GM18867 (cell line): Measurements from ENCODE around the gene CSNK2B.
A peak's percentile ranks its signal among the peaks of the same experiment; 100 is the strongest.
"Not testable (repeated sequence)": the region's sequence is repeated elsewhere in the genome, so short reads cannot be mapped to it uniquely, and the experiment has no call there.

Source experiments
- ATAC-seq: cut with Tn5 transposase; IDR thresholded peaks from one replicate; pipeline ENCODE4 v1.9.1; 2021; ENCODE audit warnings: mild to moderate bottlenecking, moderate library complexity; ENCODE audit not compliant: unreplicated experiment

The CSNK2B gene

DNA sequence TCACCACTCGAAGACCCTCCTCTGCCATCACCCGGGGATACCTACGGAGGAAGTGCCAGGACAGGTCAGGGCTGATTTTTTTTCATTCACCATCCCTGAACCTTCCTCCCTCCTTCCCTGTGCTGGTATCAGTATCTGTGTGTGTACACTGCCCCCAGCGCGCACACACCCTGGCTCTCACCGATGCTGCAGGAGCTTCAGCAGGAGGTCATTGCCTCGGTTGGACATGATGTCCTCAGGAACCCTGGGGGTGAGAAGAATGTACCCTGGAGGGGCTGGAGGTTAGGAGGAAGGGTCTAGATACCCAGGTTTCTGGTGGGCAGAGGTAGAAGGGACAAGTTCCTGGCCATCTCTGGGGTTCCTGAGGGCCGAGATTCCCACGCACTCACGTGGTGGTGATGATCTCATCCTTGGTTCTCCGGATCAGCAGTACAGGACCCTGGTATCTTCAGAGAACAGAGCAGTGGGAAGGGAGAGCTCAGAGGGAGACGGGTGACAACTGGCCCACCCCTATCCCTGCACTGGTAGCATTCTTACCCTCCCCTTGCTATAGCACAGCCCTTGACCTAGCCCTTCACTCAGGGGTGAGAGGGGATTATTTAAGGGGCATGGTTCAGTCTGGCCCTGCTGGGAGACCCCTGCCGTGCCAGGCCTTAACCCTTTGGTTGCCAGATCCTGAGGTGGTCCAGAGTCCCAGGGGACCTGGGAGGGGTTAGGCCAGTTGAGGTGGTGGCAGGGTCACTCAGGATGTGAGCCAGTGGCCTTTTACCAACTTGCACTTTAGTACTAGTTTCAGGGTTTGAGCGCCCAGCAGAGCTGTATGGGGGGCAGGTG lies 22.2 kb downstream of the CSNK2B start:
- ATAC-seq = no peak

DNA sequence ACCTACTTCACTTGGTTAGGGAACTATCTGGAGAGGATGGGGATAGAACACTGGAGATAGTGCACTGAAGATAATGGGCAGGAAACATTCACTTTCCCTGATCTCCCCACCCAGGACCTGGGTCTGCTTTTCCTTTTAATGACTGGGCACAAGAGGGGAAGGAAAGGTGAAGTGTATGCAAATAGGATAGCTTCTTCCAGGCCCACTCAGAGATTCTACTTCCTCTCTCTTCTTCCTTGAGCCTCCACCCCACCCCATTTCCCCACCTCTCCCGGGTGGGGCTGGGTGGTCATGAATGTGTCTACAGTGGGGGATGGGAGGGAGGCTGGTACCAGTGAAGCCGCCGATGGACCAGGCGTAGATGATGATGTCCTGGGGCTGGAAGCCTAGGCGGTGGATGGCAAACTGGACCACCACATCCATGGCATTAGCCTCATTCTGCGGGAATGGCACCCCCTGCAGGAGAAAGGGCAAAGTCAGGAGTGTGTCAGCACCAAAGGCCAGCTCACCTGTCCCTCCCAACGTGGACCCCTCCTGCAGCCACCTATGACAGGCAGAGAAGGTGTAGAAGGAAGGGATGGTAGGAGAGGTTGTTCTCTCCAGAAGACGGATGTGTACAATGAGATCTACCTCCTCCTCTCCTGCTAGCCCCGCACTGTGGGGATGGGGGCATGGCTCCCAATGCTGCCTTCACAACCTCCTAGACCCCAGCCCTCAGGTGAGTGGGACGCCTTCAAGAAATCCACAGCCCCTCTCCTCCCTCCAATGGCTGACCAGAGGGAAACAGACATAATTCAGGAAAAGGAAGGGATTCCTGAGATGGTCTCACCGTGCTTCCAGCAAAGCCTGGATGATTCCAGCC lies 23.6 kb downstream of the CSNK2B start:
- ATAC-seq = no peak

DNA sequence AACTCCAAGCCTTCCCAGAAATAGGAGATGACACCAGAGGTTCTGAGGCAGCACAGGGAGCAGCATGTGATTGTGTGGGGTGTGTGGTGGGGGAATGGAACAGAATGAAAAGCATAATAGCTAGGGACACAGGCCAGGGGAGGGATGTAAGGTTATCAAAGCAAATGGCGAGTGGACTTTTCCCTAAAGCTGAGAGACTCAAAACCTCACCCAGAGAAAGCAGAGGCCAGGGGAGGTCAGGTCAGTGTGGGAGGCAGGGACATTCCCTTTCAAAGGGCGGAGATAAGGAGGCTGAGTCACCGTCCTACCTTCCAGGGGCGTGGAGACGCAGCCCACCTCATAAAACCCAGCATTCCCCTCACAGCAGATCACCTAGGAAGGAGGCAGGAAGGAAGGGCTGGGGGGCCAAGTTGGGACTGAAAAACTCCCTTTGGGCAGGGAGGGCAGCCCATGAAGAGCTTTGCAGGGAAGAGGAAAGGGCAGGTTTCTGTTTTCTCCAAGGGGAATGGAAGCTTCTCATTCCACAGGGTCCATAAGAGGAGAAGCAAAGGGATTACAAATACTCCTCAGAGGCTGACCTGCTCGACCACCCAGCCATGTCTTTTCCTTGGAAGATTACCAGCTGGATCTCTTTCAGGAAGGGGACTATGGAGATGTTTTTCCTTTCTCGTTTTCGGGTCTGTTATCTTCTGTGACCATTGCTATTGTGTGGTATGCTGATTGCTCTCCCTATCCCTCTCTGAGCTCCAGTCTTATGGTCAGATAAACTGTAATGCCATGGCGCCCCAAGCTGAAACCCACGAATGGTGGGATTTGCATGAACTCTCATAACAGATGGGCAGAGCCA lies 24.6 kb downstream of the CSNK2B start:
- ATAC-seq = no peak

DNA sequence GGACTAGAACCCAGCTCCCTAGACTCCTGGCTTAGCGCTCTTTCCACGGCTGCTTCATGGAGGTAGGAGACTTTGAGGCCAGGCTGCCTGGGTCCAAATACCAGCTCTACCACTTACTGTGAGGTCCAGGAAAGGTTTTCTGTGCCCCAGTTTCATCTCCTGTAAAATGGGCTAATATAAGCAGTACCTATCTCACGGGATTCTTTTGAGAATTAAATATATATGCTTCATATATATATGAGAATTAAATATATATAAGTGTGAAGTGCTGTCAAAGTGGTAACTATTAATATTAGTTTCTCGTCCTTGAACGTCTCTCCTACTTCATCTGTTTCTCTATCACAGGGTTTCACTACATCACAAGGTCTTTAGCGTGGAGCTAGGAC lies 25.2 kb downstream of the CSNK2B start:
- ATAC-seq = no peak

DNA sequence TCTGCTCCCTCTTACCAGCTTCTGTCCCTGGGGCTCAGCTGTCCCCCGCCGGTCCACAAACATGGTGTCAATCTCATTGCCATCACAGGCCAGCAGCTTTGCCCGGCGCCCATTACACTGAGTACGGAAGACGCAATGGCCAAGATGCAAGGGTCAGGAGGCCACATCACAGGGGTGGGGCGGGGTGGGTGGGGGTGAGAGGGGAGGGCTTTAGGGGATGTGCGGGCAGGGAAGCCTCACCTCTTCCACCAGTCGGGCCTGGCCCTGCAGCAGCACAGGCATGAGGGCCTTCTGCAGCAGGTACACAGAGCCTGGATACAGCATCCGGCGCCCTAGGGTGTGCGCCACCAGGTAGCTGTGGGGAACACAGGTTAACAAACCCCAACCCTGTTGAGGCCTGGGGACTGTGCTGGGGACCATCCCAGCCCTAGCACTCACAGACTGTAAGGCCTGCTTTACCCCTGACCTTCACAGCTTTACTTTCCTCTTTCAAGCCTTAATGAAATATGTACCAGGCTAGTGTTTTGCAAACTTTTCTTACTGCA lies 25.8 kb downstream of the CSNK2B start:
- no peak for ATAC-seq

DNA sequence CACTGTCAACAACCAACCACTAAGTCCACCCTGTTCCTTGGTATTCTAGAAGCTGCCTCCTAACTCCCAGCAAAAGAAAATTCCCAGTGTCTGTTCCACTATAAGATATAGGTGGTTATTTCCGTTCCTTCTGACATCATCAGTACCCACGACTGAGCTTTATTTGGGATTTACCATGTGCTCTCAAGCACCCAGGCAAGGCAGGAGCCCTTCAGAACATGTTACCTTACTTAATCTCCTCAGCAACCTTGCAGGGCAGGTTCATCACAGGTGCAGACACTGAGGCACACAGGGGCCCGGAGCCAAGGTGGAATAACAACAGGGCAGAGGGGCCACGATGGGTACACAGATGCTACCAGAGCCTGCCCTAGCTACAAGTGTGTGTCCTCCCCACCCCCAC lies 26.5 kb downstream of the CSNK2B start:
- ATAC-seq = no peak

DNA sequence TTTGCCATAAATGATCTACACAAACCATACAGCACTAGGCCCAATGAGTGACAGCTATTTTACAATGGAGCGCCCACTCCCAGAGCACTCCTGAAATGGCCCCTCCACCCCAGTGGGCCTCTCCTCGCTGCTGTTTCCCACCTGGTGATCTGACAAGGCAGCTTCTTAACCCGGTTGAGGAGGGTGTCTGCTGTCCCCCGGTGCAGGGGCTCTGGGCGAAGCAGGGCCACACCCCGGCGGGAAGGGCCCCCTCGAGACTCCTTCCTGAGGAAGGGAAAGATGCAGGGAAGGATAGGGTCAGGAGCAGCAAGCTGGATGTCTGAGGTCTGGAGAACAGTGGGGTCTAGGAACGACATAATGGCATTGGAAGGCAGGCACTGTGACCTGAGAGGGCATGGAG lies 27.0 kb downstream of the CSNK2B start:
- no peak for ATAC-seq

DNA sequence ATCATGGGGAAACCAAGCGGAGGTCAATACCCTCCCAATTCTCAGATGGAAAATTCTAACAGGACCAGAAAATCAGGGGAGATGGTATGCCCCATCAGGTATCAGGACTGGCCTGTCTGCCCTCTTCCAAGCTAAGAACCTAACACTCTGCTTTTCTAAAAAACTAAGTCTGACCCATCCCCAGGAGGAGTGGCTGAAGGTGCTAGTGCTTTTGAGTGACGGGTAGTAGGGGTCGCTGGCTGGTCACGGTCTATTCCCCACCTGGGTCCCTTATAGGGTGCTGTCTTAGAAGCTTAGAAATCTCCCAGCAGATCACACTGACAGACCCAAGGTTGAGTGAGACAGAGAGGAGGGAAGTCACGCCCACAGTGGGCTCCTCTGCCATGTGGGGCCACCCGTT lies 27.7 kb downstream of the CSNK2B start:
- ATAC-seq = no peak

DNA sequence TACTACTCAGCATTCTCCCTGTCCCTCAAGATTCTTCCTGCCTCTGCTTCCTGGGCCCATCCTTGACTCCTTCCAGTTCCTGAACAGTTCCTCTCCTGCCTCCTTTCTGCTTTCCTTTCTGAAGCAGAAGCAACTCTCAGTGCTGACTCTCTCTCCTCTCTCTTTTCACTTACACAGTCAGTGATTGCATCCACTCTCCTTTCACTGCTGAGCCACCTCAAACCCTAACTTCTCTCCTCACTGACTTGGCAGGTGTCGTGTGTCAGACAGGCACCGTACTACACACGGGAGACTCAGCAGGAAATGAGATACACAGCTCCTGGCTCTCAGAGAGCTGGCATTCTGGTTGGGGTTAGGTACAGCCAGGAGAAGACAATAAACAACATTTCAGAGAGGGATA lies 31.7 kb downstream of the CSNK2B start:
- ATAC-seq = no peak

DNA sequence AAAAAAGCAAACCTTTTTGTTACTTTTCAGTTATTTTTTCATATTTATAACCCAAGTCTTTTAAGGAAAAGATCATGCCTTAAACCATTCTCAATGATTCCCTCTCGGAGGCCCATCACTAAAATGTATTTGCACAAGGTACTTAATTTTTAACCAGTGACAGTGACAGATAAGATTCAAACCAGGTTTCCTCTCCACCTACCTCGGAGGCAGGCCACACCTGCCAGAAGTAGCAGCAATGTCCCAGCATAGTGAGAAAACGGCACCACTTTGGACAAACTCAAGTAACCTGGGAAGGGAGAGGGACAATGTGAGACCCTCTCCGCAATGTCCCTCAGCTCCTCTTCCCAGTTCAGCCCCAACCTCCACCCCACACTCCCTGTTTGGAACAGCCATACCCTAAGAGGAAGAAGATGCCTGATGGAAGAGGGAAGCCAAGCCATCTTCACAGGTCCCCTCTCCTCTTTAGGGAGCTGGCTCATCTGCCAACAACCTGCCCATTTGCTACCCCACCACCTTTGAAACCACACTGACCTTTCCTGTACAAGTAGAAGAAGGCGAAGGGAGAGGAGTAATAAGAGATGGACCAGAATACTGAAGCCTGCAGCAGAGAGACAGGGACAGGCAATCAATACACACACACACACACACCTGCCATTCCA lies 35.0 kb downstream of the CSNK2B start:
- no peak for ATAC-seq

DNA sequence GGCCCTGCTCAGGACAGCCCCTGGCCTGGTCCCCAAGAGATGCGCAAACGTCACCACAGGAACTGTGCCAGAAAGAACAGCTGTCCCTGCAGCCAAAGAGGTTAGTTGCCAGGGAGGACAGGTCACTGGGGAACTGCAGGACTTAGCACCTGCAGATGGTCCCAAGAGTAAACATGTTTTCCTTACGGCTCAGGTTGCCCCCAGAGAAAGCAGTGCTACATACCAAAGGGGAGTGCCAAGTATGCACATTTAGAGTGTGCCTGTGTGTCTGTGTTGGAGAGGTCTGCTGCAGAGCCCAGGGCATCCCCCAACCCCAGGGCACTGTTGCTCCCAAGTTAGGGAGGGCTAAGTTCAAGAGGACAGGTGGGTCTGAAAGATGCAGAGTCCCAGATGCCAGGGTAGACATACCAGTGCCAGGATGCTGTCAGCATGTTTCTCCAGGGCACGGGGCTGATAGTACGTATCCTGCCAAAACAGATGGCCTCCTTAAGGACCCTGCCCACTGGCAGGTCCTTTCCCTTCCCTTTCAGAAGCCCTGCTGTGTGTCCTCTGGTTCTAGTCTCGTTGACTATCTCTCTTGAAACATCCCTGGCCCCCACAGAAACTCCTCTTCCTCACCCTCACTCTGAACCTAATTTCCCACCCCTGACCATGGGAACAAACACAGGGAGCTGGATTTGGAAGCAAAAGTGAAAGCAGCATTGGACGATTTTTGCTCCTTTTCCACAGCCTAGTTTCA lies 36.0 kb downstream of the CSNK2B start:
- no peak for ATAC-seq

DNA sequence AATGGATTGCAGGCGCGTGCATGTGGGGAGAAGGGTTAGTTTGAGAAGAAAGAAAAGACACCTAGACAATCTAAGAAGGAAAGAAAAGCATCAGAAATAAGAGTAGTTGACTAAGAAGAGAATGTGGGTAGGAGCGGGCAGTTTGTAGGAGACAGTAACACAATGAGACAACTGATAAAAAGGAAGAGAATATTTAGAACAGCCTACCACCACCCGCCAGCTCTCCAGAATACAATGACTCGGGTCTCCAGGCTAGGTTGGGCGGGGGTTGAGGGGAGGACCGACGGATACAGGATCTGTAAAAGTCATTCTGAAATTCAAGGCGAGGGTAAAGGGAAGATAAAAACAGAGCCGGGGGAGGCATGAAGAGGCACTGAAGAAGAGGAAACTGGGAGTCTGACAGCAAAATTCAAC lies 36.5 kb downstream of the CSNK2B start:
- ATAC-seq = peak; percentile 3

DNA sequence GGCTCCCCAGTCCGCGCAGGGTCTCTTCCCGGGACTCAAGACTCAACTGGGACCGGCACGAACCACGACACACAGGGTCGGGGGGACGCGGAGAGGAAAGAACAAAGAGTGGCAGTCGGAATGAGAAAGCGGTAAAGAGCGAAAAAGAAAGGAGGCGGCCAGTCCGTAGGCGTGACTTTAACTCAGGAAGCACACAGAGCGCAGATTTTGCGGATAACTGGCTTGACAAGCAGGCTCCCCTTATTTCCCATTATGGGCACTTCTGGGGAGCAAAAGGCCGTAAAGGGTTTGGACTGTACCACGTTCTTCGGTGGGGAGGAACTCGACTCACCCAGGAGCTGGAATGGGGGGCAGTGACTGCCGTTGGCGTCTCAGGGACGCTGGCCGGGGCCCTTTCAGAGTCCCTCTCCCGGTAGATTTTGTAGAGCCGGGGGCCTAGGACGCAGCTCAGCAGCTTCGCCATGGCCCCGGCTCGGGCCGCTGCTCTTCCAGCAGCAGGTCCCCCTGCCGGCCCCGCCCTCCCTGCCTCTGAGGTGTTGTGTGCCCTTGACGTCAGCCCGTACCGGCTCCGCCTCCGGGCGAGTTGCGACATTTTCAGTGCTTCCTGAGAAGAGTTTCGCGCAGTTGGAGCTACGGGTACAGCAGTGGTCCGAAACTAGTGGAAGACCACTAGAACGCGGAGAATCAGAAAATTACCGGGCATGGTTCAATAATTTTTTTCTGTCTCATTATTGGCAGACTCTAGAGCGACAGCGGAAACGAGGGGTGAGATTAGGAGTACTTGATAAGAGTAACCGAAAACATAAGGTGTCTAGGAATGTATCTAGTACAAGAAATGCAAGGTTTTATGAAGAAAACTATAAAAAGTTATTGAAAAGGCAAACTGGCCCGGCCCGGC lies 37.2 kb downstream of the CSNK2B start, which contains the start of gene ABHD16A:
Gene ABHD16A (minus strand): TSS at position 506 of the 898 bp plus-strand sequence. CDS start 43 bp downstream, at position 463.
- ATAC-seq = peak; percentile 89

DNA sequence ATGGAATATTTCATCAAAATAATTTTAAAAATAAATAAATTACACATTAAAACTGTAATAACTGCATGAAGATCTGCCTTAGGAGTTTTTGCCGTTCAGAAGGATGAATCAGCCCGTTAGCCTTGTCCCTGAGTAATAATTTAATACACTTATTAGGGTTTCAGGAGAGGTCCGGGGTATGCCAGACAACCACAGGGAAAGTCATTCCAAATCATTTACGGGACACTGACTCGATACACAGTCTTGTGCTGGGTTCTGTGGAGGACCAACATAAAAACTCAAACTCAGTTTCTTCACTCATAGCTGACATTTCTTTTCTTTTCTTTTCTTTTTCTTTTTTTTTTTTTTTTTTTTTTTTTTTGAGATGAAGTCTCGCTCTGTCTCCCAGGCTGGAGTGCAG lies 40.1 kb downstream of the CSNK2B start:
- ATAC-seq = no peak

DNA sequence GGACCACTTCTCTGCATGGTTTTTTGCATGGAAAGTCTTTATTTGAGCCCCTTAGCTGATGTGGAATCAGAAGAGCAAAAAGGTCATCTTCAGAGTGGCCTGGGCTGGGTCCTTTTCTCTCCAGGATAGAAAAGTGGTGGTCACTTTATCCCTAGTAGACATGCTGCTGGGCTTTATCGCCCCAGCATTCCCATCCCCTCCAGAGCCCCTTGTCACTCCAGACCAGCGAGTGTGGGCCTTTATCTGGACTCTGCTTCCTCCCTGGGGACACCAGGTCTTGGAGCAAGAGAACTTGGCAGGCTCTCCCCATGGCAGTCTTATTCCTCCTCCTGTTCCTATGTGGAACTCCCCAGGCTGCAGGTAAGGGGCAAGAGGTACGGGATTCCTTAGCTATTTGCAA lies 40.7 kb downstream of the CSNK2B start, which contains the start of gene LY6G6F:
Gene LY6G6F (plus strand): TSS at position 268 of the 400 bp plus-strand sequence. CDS start 41 bp downstream, at position 309.
- no peak for ATAC-seq

DNA sequence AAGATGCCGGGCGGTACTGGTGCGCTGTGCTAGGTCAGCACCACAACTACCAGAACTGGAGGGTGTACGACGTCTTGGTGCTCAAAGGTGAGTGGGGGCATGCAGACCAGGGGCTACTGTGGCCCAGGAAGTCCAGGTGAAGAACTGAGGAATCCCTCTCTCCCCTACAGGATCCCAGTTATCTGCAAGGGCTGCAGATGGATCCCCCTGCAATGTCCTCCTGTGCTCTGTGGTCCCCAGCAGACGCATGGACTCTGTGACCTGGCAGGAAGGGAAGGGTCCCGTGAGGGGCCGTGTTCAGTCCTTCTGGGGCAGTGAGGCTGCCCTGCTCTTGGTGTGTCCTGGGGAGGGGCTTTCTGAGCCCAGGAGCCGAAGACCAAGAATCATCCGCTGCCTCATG lies 41.8 kb downstream of the CSNK2B start:
- ATAC-seq = no peak

DNA sequence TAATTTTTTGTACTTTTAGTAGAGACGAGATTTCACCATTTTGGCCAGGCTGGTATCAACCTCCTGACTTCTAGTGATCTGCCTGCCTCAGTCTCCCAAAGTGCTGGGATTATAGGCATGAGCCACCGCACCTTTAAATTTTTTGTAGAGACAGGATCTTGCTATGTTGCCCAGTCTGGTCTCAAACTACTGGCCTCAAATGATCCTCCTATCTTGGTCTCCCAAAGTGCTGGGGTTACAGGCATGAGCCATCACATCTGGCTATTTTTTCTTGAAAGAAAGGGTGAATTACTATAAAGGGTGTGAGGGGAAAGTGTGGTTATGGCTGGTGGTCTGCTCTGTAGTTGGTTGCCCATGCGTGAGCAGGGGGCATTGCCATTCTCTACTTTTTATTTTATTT lies 42.3 kb downstream of the CSNK2B start:
- no peak for ATAC-seq

DNA sequence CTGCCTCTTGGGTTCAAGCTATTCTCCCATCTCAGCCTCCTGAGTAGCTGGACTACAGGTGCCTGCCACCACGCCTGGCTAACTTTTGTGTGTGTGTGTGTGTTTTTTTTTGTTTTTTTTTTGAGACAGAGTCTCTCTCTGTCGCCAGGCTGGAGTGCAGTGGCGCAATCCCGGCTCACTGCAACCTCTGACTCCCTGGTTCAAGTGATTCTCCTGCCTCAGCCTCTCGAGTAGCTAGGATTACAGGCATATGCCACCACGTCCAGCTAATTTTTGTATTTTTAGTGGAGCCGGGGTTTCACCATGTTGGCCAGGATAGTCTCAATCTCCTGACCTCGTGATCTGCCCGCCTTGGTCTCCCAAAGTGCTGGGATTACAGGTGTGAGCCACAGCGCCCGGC lies 43.3 kb downstream of the CSNK2B start:
- ATAC-seq = not testable (repeated sequence)
